SK-N-MC (cell line): ENCODE measurements around the gene PRPS2.
A peak's percentile ranks its signal among the peaks of the same experiment; 100 is the strongest.

ENCODE experiments used
- EZH2 ChIP-seq: fragments of 200-600 bp; sonication (generic); IDR thresholded peaks from one replicate; pipeline ENCODE4 v1.6.1; 2017; ENCODE audit warnings: antibody characterized with exemption
- FOXP2 ChIP-seq: optimal IDR thresholded peaks from 2 replicates; pipeline ENCODE3; 2011; ENCODE audit warnings: mild to moderate bottlenecking, moderate library complexity; ENCODE audit not compliant: insufficient read depth; ENCODE audit errors: extremely low read length, control extremely low read depth
- POLR2AphosphoS5 ChIP-seq: IDR thresholded peaks from 2 replicates; pipeline ENCODE4 v1.6.1; 2012; ENCODE audit warnings: mild to moderate bottlenecking, low read depth, low read length, borderline replicate concordance

DNA sequence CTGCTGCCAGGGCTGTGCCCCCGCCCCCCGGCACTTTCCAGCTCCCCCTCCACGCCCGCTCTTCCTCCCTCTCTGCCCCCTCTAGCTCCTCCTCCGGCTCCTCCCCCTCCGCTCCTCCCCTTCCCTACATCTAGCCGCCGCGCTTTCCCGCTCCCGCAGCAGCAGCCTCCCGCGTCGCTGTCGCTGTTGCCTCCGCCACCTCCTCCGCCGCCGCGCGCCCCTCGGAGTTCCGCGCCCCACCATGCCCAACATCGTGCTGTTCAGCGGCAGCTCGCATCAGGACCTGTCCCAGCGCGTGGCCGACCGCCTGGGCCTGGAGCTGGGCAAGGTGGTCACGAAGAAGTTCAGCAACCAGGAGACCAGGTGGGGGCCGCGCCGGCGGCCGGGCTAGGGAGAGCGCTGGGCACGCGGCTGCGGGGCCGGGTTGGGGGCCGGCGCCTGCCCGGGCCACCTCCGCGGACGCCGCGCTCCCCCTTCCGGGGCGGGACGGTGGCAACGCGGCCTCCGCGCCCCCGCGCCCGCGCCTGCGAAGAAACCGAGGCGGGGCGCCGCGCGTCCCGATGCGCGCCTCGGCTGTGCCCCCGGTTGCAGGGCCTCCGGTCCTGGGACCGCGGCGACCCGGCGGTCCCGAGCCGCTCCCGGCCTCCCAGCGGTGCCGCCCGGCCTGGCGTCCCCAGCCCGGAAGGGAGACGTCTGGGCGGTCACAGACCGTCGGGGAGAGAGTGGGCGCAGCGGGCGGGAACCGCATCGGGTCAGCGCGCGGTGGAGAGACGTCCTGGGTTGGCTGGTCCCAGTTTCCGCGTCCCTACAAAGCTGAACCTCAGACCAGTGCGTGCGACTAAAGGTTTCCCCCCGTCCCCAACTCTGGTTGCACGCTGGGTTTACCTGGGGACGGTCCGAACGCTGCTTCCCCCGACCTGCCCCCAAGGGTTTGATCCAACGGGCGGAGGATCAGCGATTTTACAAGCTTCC is at the start of gene PRPS2:
- TF ChIP-seq EZH2, result no peak
- TF ChIP-seq POLR2AphosphoS5, result peak; percentile 59; the same call in 1 of the 2 replicates
- no peak for TF ChIP-seq FOXP2
